ENCODE measurements around the gene SP2. TPM values are rescaled to one million over a fixed set of nuclear protein-coding genes. Genes with fewer than 3 reads are reported as not detected.
A peak's percentile ranks its signal among the peaks of the same experiment; 100 is the strongest.

The SP2 gene
- total RNA-seq, 1 donor from 2014 or later = 12.1 TPM

DNA sequence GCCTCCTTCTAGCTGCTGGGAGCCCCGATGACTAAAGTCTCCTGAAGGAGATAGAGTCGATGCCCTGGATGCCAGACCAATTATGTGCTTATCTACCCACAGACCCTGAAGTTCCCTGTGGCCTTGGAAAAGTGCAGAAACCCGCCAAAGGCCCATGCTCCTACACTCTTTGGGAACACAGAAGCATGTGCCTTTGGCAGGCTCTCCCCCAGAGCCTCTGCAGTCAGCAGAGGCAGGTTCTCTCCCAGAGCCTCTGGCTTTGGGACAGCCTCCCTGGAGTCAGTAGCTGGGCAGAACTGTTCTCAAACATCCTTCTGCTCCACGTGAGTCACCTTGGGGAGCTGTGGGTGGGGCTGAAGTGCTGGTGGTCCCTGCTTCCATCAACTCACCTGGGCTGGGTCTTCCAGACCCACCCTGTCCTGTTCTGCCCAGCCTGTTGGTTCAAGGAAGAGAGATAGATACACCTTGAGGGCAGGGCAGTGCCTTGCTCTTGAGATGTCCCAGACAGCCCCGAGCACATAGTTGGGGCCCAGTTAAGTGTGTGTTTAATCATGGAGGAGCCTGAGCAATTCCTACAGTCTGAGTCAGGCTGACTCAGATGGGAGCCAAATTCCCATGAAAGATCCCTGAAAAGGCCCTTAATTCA, 71.7 kb downstream of the SP2 start:
- H3K36me3 ChIP-seq (ENCODE audit: insufficient read depth, low read length) = no peaks in the 10 kb centered on the region
- H3K4me2 ChIP-seq (ENCODE audit: low read length) = peak overlapping the region; percentile 66
- Mint-ChIP-seq H3K9me3 (ENCODE audit: unreplicated experiment) (no peaks in the 10 kb centered on the region), H3K4me1 (ENCODE audit: low read depth, unreplicated experiment) (peaks cover 9% of the 10 kb centered on the region), H3K27me3 (ENCODE audit: low read depth, unreplicated experiment) (no peaks in the 10 kb centered on the region), H3K27ac (ENCODE audit: unreplicated experiment) (peak overlapping the region; percentile 62), H3K4me3 (ENCODE audit: unreplicated experiment) (no peak overlapping the region), H3K36me3 (ENCODE audit: low read depth, unreplicated experiment) (peaks cover 2% of the 10 kb centered on the region)
- H3K27ac ChIP-seq (ENCODE audit: low read depth, low read length) = peak overlapping the region; percentile 84
- H3K9me3 ChIP-seq (ENCODE audit: insufficient read depth, low read depth, low read length) = no peaks in the 10 kb centered on the region
- H3K79me2 ChIP-seq (ENCODE audit: insufficient read depth, low read length) = peaks cover 6% of the 10 kb centered on the region
- H4K20me1 ChIP-seq (ENCODE audit: insufficient read depth, low read length) = no peaks in the 10 kb centered on the region
- H3K4me3 ChIP-seq (ENCODE audit: insufficient read depth, low read depth, low read length) = no peak overlapping the region
- H3K27me3 ChIP-seq (ENCODE audit: insufficient read depth, low read length) = no peaks in the 10 kb centered on the region
- TF ChIP-seq, protein P1, sequence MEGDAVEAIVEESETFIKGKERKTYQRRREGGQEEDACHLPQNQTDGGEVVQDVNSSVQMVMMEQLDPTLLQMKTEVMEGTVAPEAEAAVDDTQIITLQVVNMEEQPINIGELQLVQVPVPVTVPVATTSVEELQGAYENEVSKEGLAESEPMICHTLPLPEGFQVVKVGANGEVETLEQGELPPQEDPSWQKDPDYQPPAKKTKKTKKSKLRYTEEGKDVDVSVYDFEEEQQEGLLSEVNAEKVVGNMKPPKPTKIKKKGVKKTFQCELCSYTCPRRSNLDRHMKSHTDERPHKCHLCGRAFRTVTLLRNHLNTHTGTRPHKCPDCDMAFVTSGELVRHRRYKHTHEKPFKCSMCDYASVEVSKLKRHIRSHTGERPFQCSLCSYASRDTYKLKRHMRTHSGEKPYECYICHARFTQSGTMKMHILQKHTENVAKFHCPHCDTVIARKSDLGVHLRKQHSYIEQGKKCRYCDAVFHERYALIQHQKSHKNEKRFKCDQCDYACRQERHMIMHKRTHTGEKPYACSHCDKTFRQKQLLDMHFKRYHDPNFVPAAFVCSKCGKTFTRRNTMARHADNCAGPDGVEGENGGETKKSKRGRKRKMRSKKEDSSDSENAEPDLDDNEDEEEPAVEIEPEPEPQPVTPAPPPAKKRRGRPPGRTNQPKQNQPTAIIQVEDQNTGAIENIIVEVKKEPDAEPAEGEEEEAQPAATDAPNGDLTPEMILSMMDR (IDR thresholded peaks at IDR 0.05; ENCODE audit: insufficient read depth, low read depth, low read length) = no peak
- no peak for TF ChIP-seq EZH2 (IDR thresholded peaks at IDR 0.05; ENCODE audit: insufficient read depth, low read length)
- DNase-seq (ENCODE audit: low read depth) (peak; percentile 74), FAIRE-seq (no peak)
- peaks cover 20% of the 10 kb centered on the region for H3K4me1 ChIP-seq (ENCODE audit: insufficient read depth, low read length)
- peak overlapping the region; percentile 74 for H2AFZ ChIP-seq (ENCODE audit: low read depth, low read length)
- peak overlapping the region; percentile 29 for H3K9ac ChIP-seq (ENCODE audit: low read length)

DNA sequence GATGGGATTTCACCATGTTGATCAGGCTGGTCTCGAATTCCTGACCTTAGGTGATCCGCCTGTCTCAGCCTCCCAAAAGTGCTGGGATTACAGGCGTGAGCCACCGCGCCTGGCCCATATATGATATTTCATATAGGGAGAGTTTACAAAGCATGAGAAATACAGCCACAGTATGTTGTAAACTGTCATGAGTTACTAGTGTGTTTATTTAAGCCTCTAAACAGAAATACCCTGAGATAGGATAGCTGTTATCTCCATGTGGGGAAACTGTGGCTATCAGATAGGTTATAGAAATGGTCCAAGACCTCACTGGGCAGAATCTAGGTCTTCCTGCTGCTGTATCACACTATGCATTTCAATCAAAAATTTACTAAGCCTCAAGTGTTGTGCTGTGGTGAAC, 72.8 kb downstream of the SP2 start:
- FAIRE-seq (no peak), DNase-seq (ENCODE audit: low read depth) (no peak)
- H3K79me2 ChIP-seq (ENCODE audit: insufficient read depth, low read length) = peaks cover 6% of the 10 kb centered on the region
- H3K27ac Mint-ChIP-seq (ENCODE audit: unreplicated experiment) = no peak overlapping the region
- H3K4me2 ChIP-seq (ENCODE audit: low read length) = no peak overlapping the region
- H3K36me3 Mint-ChIP-seq (ENCODE audit: low read depth, unreplicated experiment) = peaks cover 2% of the 10 kb centered on the region
- H3K27ac ChIP-seq (ENCODE audit: low read depth, low read length) = no peak overlapping the region
- H3K36me3 ChIP-seq (ENCODE audit: insufficient read depth, low read length) = no peaks in the 10 kb centered on the region
- H3K27me3 Mint-ChIP-seq (ENCODE audit: low read depth, unreplicated experiment) = no peaks in the 10 kb centered on the region
- no peak overlapping the region for H2AFZ ChIP-seq (ENCODE audit: low read depth, low read length)
- H4K20me1 ChIP-seq (ENCODE audit: insufficient read depth, low read length) = no peaks in the 10 kb centered on the region
- no peaks in the 10 kb centered on the region for H3K9me3 Mint-ChIP-seq (ENCODE audit: unreplicated experiment)
- H3K9me3 ChIP-seq (ENCODE audit: insufficient read depth, low read depth, low read length) = no peaks in the 10 kb centered on the region
- TF ChIP-seq, protein P1 (IDR thresholded peaks at IDR 0.05; ENCODE audit: insufficient read depth, low read depth, low read length) = no peak
- no peak for TF ChIP-seq EZH2 (IDR thresholded peaks at IDR 0.05; ENCODE audit: insufficient read depth, low read length)
- no peak overlapping the region for H3K9ac ChIP-seq (ENCODE audit: low read length)
- H3K27me3 ChIP-seq (ENCODE audit: insufficient read depth, low read length) = no peaks in the 10 kb centered on the region
- H3K4me1 Mint-ChIP-seq (ENCODE audit: low read depth, unreplicated experiment) = peaks cover 9% of the 10 kb centered on the region
- H3K4me1 ChIP-seq (ENCODE audit: insufficient read depth, low read length) = peaks cover 20% of the 10 kb centered on the region
- no peak overlapping the region for H3K4me3 Mint-ChIP-seq (ENCODE audit: unreplicated experiment)
- H3K4me3 ChIP-seq (ENCODE audit: insufficient read depth, low read depth, low read length) = no peak overlapping the region
